ENCODE measurements around the gene MT1G.

GRCh38 chr16:56713794-56714193 is 45.9 kb upstream of the MT1G start:
- TF ChIP-seq CTCF (conservative IDR thresholded peaks at IDR 0.05; ENCODE audit: low read depth in 2 of 2) (no peak), EZH2 (IDR thresholded peaks at IDR 0.05; ENCODE audit: low read depth, unreplicated experiment) (no peak), REST (IDR thresholded peaks at IDR 0.05; ENCODE audit: unreplicated experiment) (no peak), POLR2AphosphoS5 (IDR thresholded peaks at IDR 0.05; ENCODE audit: low read depth) (no peak), ZNF462 (CRISPR knock-in tag; IDR thresholded peaks at IDR 0.05) (no peak), CREB1 (CRISPR knock-in tag; IDR thresholded peaks at IDR 0.05; ENCODE audit: low read depth) (no peak), EZH2phosphoT487 (IDR thresholded peaks at IDR 0.05; ENCODE audit: unreplicated experiment) (no peak), JUNB (IDR thresholded peaks at IDR 0.05; ENCODE audit: unreplicated experiment) (no peak), ETS1 (IDR thresholded peaks at IDR 0.05) (no peak), NANOG (IDR thresholded peaks at IDR 0.05; ENCODE audit: borderline replicate concordance) (no peak), ZNF114 (CRISPR knock-in tag; IDR thresholded peaks at IDR 0.05) (no peak), STAT1 (IDR thresholded peaks at IDR 0.05; ENCODE audit: unreplicated experiment) (no peak)

Measured in GM23338 (cell line).